Tongue (tissue), 2 donors: ENCODE results near the gene PPP2R3C. TPM values are rescaled to one million over a fixed set of nuclear protein-coding genes. Genes with fewer than 3 reads are reported as not detected.
"Not testable (repeated sequence)": the region's sequence is repeated elsewhere in the genome, so short reads cannot be mapped to it uniquely, and the experiment has no call there.

ENCODE experiments used
- DNase-seq: peaks from one replicate; pipeline ENCODE4 v3.0.0-alpha.2; 2015
- total RNA-seq: library from RNA; depleted of rRNA; stranded (reverse); fragments of >200 nt; gene quantifications from one replicate; pipeline ENCODE4 v1.2.3, GENCODE V29; 2014

Gene PPP2R3C
- total RNA-seq, 1 donor from 2014 or later, result 41.7 TPM

- DNase-seq, result no peak
Measured at GRCh38 chr14:35124127-35124526, 2.3 kb upstream of the PPP2R3C start.

GRCh38 chr14:35123388-35123703, 1.6 kb upstream of the PPP2R3C start:
- DNase-seq, result no peak

GRCh38 chr14:35122696-35123387, 1.1 kb upstream of the PPP2R3C start:
- no peak for DNase-seq

- peak; percentile 97 for DNase-seq
Measured at GRCh38 chr14:35121026-35121886, 534 bp downstream of the PPP2R3C start.

GRCh38 chr14:35117112-35117511, 4.7 kb downstream of the PPP2R3C start:
- DNase-seq, result no peak

- no peak for DNase-seq
Measured at GRCh38 chr14:35116242-35116641, 5.5 kb downstream of the PPP2R3C start.

GRCh38 chr14:35114036-35114435, 7.8 kb downstream of the PPP2R3C start:
- DNase-seq, result no peak

GRCh38 chr14:35113308-35113950, 8.4 kb downstream of the PPP2R3C start:
- no peak for DNase-seq

GRCh38 chr14:35112641-35113040, 9.1 kb downstream of the PPP2R3C start:
- no peak for DNase-seq

- no peak for DNase-seq
Measured at GRCh38 chr14:35107866-35108265, 13.9 kb downstream of the PPP2R3C start.

GRCh38 chr14:35094645-35095044, 27.1 kb downstream of the PPP2R3C start:
- not testable (repeated sequence) for DNase-seq

- DNase-seq, result no peak
Measured at GRCh38 chr14:35088514-35088913, 33.3 kb downstream of the PPP2R3C start.

- DNase-seq, result peak; percentile 5
Measured at GRCh38 chr14:35085441-35085840, 36.3 kb downstream of the PPP2R3C start.

- DNase-seq, result no peak
Measured at GRCh38 chr14:35083530-35084150, 38.1 kb downstream of the PPP2R3C start.

GRCh38 chr14:35079742-35080141, 42.0 kb downstream of the PPP2R3C start:
- DNase-seq, result no peak

GRCh38 chr14:35078082-35078481, 43.7 kb downstream of the PPP2R3C start:
- no peak for DNase-seq

- no peak for DNase-seq
Measured at GRCh38 chr14:35073486-35073885, 48.3 kb downstream of the PPP2R3C start.

- DNase-seq, result no peak
Measured at GRCh38 chr14:35072226-35072625, 49.6 kb downstream of the PPP2R3C start.

GRCh38 chr14:35068238-35069012, 53.4 kb downstream of the PPP2R3C start:
- DNase-seq, result no peak

GRCh38 chr14:35065731-35066130, 56.1 kb downstream of the PPP2R3C start:
- DNase-seq, result not testable (repeated sequence)

- not testable (repeated sequence) for DNase-seq
Measured at GRCh38 chr14:35061113-35061791, 60.5 kb downstream of the PPP2R3C start.
